ENCODE measurements around the gene SEBOX. TPM values are rescaled to one million over a fixed set of nuclear protein-coding genes. Genes with fewer than 3 reads are reported as not detected.
A peak's percentile ranks its signal among the peaks of the same experiment; 100 is the strongest.

The SEBOX gene
- total RNA-seq, 1 experiment from 2014 or later, result not detected

DNA sequence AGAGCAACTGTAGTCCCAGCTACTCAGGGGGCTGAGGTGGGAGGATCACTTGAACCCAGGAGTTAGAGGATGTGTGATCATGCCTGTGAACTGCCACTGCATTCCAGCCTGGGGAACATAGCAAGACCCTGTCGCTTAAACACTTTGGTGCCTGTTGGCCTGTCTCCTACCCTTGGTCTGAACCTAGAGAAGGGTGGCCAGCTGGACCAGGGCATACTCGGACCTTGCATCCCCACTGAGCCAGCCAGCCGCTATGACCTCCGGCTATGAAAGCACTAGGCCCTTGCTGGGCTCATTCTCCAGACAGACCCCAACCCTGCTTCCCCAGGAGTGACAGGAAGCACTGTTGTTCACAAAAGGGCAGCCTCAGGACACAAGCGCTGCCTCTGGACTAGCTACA, 34.3 kb downstream of the SEBOX start:
- H3K27ac ChIP-seq (ENCODE audit: low read length), result no peak overlapping the region
- DNase-seq (no peak), ATAC-seq (no peak)
- H3K9me3 ChIP-seq (ENCODE audit: low read length), result no peaks in the 10 kb centered on the region
- H2AFZ ChIP-seq (ENCODE audit: low read length), result no peak overlapping the region
- ChIA-PET CTCF (no interaction called here), POLR2A (ENCODE audit: unreplicated experiment) (no interaction called here)
- peaks cover 13% of the 10 kb centered on the region for H3K36me3 ChIP-seq (ENCODE audit: low read depth, low read length)
- TF ChIP-seq EZH2 (IDR thresholded peaks at IDR 0.05; ENCODE audit: low read length, unreplicated experiment), result no peak
- no peak for TF ChIP-seq EZH2phosphoT487 (IDR thresholded peaks at IDR 0.05; ENCODE audit: borderline replicate concordance, low read length)
- no peak for TF ChIP-seq CTCF (conservative IDR thresholded peaks at IDR 0.05; ENCODE audit: low read depth, low read length)
- H3K4me1 ChIP-seq (ENCODE audit: insufficient read depth, low read length), result peaks cover 32% of the 10 kb centered on the region
- intact Hi-C loops (cut with micrococcal nuclease), result no loop called here
- no peaks in the 10 kb centered on the region for H3K27me3 ChIP-seq (ENCODE audit: low read length)
- no TSS peak for BruUV-seq (replicated peaks)
- H3K4me2 ChIP-seq (ENCODE audit: low read length), result no peak overlapping the region
- H3F3A ChIP-seq (ENCODE audit: low read length, unreplicated experiment), result peaks cover 3% of the 10 kb centered on the region
- no peaks in the 10 kb centered on the region for H4K20me1 ChIP-seq (ENCODE audit: low read length)
- no peak overlapping the region for H3K4me3 ChIP-seq (ENCODE audit: low read length)
- H3K79me2 ChIP-seq (ENCODE audit: low read length), result peaks cover 25% of the 10 kb centered on the region
- no peak overlapping the region for H3K9ac ChIP-seq (ENCODE audit: low read length)
- H3K9me2 ChIP-seq (replicated peaks; ENCODE audit: low read length), result no peaks in the 10 kb centered on the region

DNA sequence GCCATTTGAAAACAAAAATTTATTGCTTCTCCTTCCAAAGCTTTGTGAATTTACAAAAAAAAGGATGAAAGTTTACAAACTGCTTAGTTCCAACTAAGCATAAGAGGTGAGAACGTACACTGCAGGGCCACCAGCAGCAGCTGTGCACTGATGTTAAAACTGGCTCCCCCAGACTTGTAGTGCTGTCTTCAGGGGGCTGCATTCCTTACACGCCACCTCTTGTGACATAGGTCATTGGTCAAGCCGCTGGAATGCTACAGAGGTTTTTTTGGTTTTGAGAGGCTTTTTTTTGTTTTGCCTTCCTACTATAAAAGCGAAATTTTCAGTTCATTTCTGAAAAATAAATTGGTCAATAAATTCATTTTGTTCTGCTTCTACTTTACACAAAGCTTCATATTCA, 36.7 kb downstream of the SEBOX start:
- Histone ChIP-seq H3K36me3 (ENCODE audit: low read depth, low read length) (peaks cover 13% of the 10 kb centered on the region), H3K4me3 (ENCODE audit: low read length) (no peak overlapping the region), H3K27ac (ENCODE audit: low read length) (no peak overlapping the region), H3K9me2 (replicated peaks; ENCODE audit: low read length) (no peaks in the 10 kb centered on the region), H3K4me2 (ENCODE audit: low read length) (no peak overlapping the region), H2AFZ (ENCODE audit: low read length) (no peak overlapping the region), H3K9ac (ENCODE audit: low read length) (no peak overlapping the region), H3F3A (ENCODE audit: low read length, unreplicated experiment) (peaks cover 4% of the 10 kb centered on the region), H4K20me1 (ENCODE audit: low read length) (no peaks in the 10 kb centered on the region), H3K27me3 (ENCODE audit: low read length) (no peaks in the 10 kb centered on the region), H3K79me2 (ENCODE audit: low read length) (peaks cover 28% of the 10 kb centered on the region), H3K9me3 (ENCODE audit: low read length) (no peaks in the 10 kb centered on the region), H3K4me1 (ENCODE audit: insufficient read depth, low read length) (peaks cover 42% of the 10 kb centered on the region)
- intact Hi-C loops (cut with micrococcal nuclease), result loop anchor here (5.0 kb wide), 1 partner anchor 96 kb away; no protein-coding TSS in a partner anchor
- no TSS peak for BruUV-seq (replicated peaks)
- DNase-seq (no peak), ATAC-seq (no peak)
- ChIA-PET CTCF (interaction anchor here (0.6 kb wide), 1 partner anchor 112 kb away, joined by 4 read pairs; no protein-coding TSS in a partner anchor), POLR2A (ENCODE audit: unreplicated experiment) (no interaction called here)
- TF ChIP-seq EZH2phosphoT487 (IDR thresholded peaks at IDR 0.05; ENCODE audit: borderline replicate concordance, low read length) (no peak), EZH2 (IDR thresholded peaks at IDR 0.05; ENCODE audit: low read length, unreplicated experiment) (no peak), CTCF (conservative IDR thresholded peaks at IDR 0.05; ENCODE audit: low read depth, low read length) (no peak)

GRCh38 chr17:28327709-28328108, 37.3 kb downstream of the SEBOX start:
- no peak overlapping the region for H3K9ac ChIP-seq (ENCODE audit: low read length)
- BruUV-seq (replicated peaks), result no TSS peak
- peak overlapping the region; percentile 75 for H3K4me2 ChIP-seq (ENCODE audit: low read length)
- TF ChIP-seq EZH2 (IDR thresholded peaks at IDR 0.05; ENCODE audit: low read length, unreplicated experiment) (no peak), CTCF (conservative IDR thresholded peaks at IDR 0.05; ENCODE audit: low read depth, low read length) (peak; percentile 41; the same call in 1 of the 2 replicates)
- ChIA-PET POLR2A (ENCODE audit: unreplicated experiment) (no interaction called here), CTCF (no interaction called here)
- ATAC-seq (peak; percentile 74), DNase-seq (peak; percentile 36)
- no peak overlapping the region; the same call in 1 of the 2 replicates for H3K4me3 ChIP-seq (ENCODE audit: low read length)
- H3K27me3 ChIP-seq (ENCODE audit: low read length), result no peaks in the 10 kb centered on the region
- peaks cover 4% of the 10 kb centered on the region for H3F3A ChIP-seq (ENCODE audit: low read length, unreplicated experiment)
- peaks cover 47% of the 10 kb centered on the region for H3K4me1 ChIP-seq (ENCODE audit: insufficient read depth, low read length)
- H3K27ac ChIP-seq (ENCODE audit: low read length), result peak overlapping the region; percentile 94
- H2AFZ ChIP-seq (ENCODE audit: low read length), result no peak overlapping the region
- no peaks in the 10 kb centered on the region for H3K9me3 ChIP-seq (ENCODE audit: low read length)
- H3K79me2 ChIP-seq (ENCODE audit: low read length), result peaks cover 31% of the 10 kb centered on the region
- peaks cover 13% of the 10 kb centered on the region for H3K36me3 ChIP-seq (ENCODE audit: low read depth, low read length)
- H4K20me1 ChIP-seq (ENCODE audit: low read length), result no peaks in the 10 kb centered on the region
- intact Hi-C loops (cut with micrococcal nuclease), result loop anchor here (5.0 kb wide), 1 partner anchor 95 kb away; no protein-coding TSS in a partner anchor
- H3K9me2 ChIP-seq (replicated peaks; ENCODE audit: low read length), result no peaks in the 10 kb centered on the region
